Measurements from ENCODE around the gene ANGPTL2. TPM values are rescaled to one million over a fixed set of nuclear protein-coding genes. Genes with fewer than 3 reads are reported as not detected.

ANGPTL2 gene
- total and polyA plus RNA-seq, 2 of the 4 experiments (the other 2 are of a cell fraction): 9.5 to 25.1 TPM

GRCh38 chr9:127126971-127127370 lies 4.5 kb upstream of the ANGPTL2 start (continued):
- TF ChIP-seq, protein P1, sequence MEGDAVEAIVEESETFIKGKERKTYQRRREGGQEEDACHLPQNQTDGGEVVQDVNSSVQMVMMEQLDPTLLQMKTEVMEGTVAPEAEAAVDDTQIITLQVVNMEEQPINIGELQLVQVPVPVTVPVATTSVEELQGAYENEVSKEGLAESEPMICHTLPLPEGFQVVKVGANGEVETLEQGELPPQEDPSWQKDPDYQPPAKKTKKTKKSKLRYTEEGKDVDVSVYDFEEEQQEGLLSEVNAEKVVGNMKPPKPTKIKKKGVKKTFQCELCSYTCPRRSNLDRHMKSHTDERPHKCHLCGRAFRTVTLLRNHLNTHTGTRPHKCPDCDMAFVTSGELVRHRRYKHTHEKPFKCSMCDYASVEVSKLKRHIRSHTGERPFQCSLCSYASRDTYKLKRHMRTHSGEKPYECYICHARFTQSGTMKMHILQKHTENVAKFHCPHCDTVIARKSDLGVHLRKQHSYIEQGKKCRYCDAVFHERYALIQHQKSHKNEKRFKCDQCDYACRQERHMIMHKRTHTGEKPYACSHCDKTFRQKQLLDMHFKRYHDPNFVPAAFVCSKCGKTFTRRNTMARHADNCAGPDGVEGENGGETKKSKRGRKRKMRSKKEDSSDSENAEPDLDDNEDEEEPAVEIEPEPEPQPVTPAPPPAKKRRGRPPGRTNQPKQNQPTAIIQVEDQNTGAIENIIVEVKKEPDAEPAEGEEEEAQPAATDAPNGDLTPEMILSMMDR (conservative IDR thresholded peaks at IDR 0.05; ENCODE audit: low read depth, low read length): no peak
- no peak for TF ChIP-seq BHLHE40 (IDR thresholded peaks at IDR 0.05; ENCODE audit: low read depth, low read length)
- no peak for TF ChIP-seq CEBPB (IDR thresholded peaks at IDR 0.05; ENCODE audit: low read depth, low read length)

- POLR2A ChIA-PET (ENCODE audit: unreplicated experiment): no interaction called here
- Histone ChIP-seq H2BK120ac (ENCODE audit: low read depth, low read length) (peak overlapping the region; percentile 66), H2AK9ac (replicated peaks; ENCODE audit: low read depth, low read length, poor library complexity) (no peak overlapping the region), H3K56ac (ENCODE audit: extremely low read depth, insufficient read depth, low read length) (no peak overlapping the region), H4K91ac (ENCODE audit: insufficient read depth, low read depth, low read length) (0 out of 2 replicates have a peak overlapping the region, but pooled peaks have one; percentile 16), H2BK5ac (ENCODE audit: low read depth, low read length, poor library complexity, severe bottlenecking) (no peak overlapping the region), H4K20me1 (ENCODE audit: insufficient read depth, low read length) (peaks cover 11% of the 10 kb centered on the region), H3K27ac (ENCODE audit: insufficient read depth, low read length) (no peak overlapping the region), H4K5ac (ENCODE audit: low read depth, low read length) (no peak overlapping the region), H3K4ac (ENCODE audit: low read depth, low read length) (peak overlapping the region; percentile 15; the same call in 1 of the 2 replicates), H3K9me1 (ENCODE audit: insufficient read depth, low read length) (peaks cover 28% of the 10 kb centered on the region), H3K9ac (ENCODE audit: low read depth, low read length) (no peak overlapping the region), H3K9me3 (ENCODE audit: control insufficient read depth, insufficient read depth, low read length) (no peaks in the 10 kb centered on the region), H3K4me3 (ENCODE audit: insufficient read depth, low read depth, low read length) (no peak overlapping the region), H3K4me2 (ENCODE audit: low read depth, low read length) (no peak overlapping the region), H3K36me3 (ENCODE audit: control insufficient read depth, insufficient read depth, low read length) (peaks cover 3% of the 10 kb centered on the region; the same call in 1 of the 2 replicates), H3K4me1 (ENCODE audit: control insufficient read depth, insufficient read depth, low read length) (peaks cover 32% of the 10 kb centered on the region), H3K27me3 (ENCODE audit: control insufficient read depth, insufficient read depth, low read length) (no peaks in the 10 kb centered on the region), H2BK20ac (ENCODE audit: low read depth, low read length) (peak overlapping the region; percentile 52; the same call in 1 of the 2 replicates), H3K79me1 (ENCODE audit: low read depth in 1 of 2, low read length in 2 of 2) (peaks cover 15 to 23% of the 10 kb centered on the region in 2 experiments), H3K14ac (replicated peaks; ENCODE audit: low read depth, low read length) (no peak overlapping the region), H3K23ac (ENCODE audit: low read depth, low read length) (0 out of 2 replicates have a peak overlapping the region, but pooled peaks have one; percentile 17), H4K8ac (ENCODE audit: low read depth in 2 of 2, low read length in 2 of 2) (no peak overlapping the region), H2BK15ac (ENCODE audit: low read depth, low read length) (peak overlapping the region; percentile 72; the same call in 2 of the 3 replicates), H2AFZ (replicated peaks; ENCODE audit: low read length, poor library complexity) (no peak overlapping the region), H2AK5ac (ENCODE audit: low read depth, low read length) (peak overlapping the region; percentile 93), H3K18ac (ENCODE audit: low read depth, low read length) (no peak overlapping the region)
- WGBS, 2 experiments (ENCODE audit: extremely low coverage in 2 of 2, insufficient read length in 1 of 2): no CpG with 5 or more reads among the region's 2 CpGs
- ATAC-seq (ENCODE audit: low read depth): no peak
- no TSS peak for BruUV-seq (replicated peaks)
- intact Hi-C loops (cut with micrococcal nuclease): no loop called here
- dilution Hi-C loops (cut with HindIII; ENCODE audit: low sequenced_read_pairs, unreplicated experiment): no loop called here
- CTCF ChIA-PET: no interaction called here
- no peak for TF ChIP-seq RAD21 (IDR thresholded peaks at IDR 0.05; ENCODE audit: low read length)
- in situ Hi-C loops (cut with MboI; ENCODE audit: low sequenced_read_pairs): loop anchor here (5.0 kb wide), 1 partner anchor 63 kb away; no protein-coding TSS in a partner anchor
- DNase-seq: no peak
These were observed 2.4 kb upstream of the ANGPTL2 start for GRCh38 chr9:127124792-127125191.
